Ascending aorta (tissue), 2 donors: ENCODE data around the gene MAP3K15. TPM values are rescaled to one million over a fixed set of nuclear protein-coding genes. Genes with fewer than 3 reads are reported as not detected.
"Not testable (repeated sequence)": the region's sequence is repeated elsewhere in the genome, so short reads cannot be mapped to it uniquely, and the experiment has no call there.

Experiments used
- DNase-seq, 2 donors: peaks; one replicate each; pipeline ENCODE4 v3.0.0-alpha.2; 2019; ENCODE audit warnings: low spot score in 2 of 2
- H3K27ac ChIP-seq, 2 donors: fragments of 200-600 bp; sonication (generic); one replicate each; pipeline ENCODE4 v1.5.1; 2016 to 2017; ENCODE audit warnings: mild to moderate bottlenecking in 1 of 2
- H3K27me3 ChIP-seq: fragments of 200-600 bp; sonication (generic); one replicate; pipeline ENCODE4 v1.5.1; 2017
- H3K36me3 ChIP-seq, 2 donors: fragments of 200-600 bp; sonication (generic); one replicate each; pipeline ENCODE4 v1.5.1; 2016
- H3K4me1 ChIP-seq, 2 donors: fragments of 200-600 bp; sonication (generic); one replicate each; pipeline ENCODE4 v1.5.1; 2016 to 2017; ENCODE audit warnings: mild to moderate bottlenecking in 1 of 2
- H3K4me3 ChIP-seq, 2 donors: fragments of 200-600 bp; sonication (generic); one replicate each; pipeline ENCODE4 v1.5.1; 2016 to 2017; ENCODE audit warnings: mild to moderate bottlenecking in 1 of 2
- H3K9me3 ChIP-seq, 2 donors: fragments of 200-600 bp; sonication (generic); one replicate each; pipeline ENCODE4 v1.5.1; 2016
- intact Hi-C: fragments of 100-400 bp; cut with DNase I; formaldehyde crosslinking; loops from one replicate; pipeline ENCODE4 v1.15.1; 2023
- total RNA-seq: library from RNA; depleted of rRNA; stranded (reverse); fragments of >200 nt; gene quantifications from one replicate; pipeline ENCODE4 v1.1.0, GENCODE V29; 2016
- TF ChIP-seq, protein P1 (sequence below), 3 experiments: fragments of 200-600 bp in 2 of 3; fragments of 450-650 bp in 1 of 3; sonication (generic) in 2 of 3; IDR thresholded peaks; one replicate each; pipeline ENCODE4 v1.5.1; 2016 to 2019; ENCODE audit warnings: antibody characterized with exemption in 3 of 3, mild to moderate bottlenecking in 1 of 3, moderate library complexity in 1 of 3

Gene MAP3K15
- total RNA-seq, 1 donor from 2014 or later, result 0.21 TPM

DNA sequence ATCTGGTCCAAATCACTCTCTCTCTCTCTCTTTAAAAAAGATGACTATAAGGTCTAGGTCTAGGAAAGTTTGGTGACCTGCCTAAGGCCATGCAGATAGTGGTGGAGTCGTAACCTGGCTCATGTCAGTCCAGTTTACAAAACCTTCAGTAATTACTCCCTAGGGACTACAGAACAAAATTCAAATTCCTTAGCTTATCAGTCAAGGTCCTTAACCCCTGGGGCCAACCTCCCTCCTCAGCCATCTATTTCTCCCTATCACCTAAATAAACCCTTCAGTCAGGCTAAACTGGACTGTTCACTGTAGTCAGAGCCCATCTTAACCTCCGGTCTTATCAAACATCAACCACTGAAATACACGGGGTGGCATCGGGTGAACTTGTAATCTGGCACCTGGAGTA is 68.9 kb downstream of the MAP3K15 start:
- intact Hi-C loops, result no loop called here
- Histone ChIP-seq H3K27me3 (no peaks in the 10 kb centered on the region), H3K4me1 (no peaks in the 10 kb centered on the region), H3K4me3 (no peak overlapping the region), H3K27ac (no peak overlapping the region), H3K36me3 (no peaks in the 10 kb centered on the region), H3K9me3 (no peaks in the 10 kb centered on the region)
- no peak for DNase-seq
- TF ChIP-seq, protein P1, sequence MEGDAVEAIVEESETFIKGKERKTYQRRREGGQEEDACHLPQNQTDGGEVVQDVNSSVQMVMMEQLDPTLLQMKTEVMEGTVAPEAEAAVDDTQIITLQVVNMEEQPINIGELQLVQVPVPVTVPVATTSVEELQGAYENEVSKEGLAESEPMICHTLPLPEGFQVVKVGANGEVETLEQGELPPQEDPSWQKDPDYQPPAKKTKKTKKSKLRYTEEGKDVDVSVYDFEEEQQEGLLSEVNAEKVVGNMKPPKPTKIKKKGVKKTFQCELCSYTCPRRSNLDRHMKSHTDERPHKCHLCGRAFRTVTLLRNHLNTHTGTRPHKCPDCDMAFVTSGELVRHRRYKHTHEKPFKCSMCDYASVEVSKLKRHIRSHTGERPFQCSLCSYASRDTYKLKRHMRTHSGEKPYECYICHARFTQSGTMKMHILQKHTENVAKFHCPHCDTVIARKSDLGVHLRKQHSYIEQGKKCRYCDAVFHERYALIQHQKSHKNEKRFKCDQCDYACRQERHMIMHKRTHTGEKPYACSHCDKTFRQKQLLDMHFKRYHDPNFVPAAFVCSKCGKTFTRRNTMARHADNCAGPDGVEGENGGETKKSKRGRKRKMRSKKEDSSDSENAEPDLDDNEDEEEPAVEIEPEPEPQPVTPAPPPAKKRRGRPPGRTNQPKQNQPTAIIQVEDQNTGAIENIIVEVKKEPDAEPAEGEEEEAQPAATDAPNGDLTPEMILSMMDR (IDR thresholded peaks at IDR 0.05), result no peak

DNA sequence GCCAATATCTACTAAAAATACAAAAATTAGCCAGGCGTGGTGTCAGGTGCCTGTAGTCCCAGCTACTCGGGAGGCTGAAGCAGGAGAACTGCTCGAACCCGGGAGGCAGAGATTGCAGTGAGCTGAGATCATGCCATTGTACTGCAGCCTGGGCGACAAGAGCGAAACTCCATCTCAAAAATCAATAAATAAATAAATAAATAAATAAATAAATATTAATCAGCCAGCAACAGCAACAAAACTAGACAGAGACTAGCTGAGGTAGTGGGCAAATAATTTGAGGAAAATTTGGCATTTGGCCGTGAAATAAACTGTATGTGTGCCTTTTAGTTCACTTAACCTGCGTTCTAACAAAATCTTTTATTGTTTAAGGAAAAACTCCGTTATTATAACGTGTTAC is 69.5 kb downstream of the MAP3K15 start:
- not testable (repeated sequence) for H3K4me3 ChIP-seq

DNA sequence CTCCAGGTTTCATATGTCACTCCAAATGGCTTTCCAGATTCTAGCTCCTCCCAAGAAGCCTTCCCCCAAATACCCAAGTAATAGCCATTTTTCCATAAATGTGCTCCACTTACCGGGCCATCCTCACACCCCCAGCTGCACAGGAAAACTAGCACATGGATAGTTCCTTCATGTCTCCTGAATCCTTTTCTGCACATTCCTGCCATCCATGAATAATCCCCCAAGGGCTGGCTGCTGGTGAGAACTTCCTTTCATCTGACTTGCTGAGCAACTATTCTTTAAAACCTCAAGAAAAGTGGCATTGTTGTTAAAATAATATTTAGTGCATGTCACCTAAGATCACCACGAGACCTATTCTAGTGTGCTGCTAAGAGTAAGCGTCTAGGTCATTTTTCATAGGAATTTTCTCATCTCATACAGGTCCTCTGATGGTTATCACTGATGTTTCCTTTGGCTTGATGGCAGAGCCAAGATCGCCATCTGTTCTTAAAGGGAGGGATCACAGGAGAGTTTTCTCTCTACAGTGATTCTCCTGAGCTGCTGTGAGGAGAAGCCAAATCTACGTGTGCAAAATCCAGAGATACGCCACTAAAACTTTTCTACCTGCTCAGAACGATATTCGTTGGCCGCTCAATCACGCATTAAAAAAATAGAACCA is 71.3 kb downstream of the MAP3K15 start:
- TF ChIP-seq, protein P1 (IDR thresholded peaks at IDR 0.05), result no peak
- Histone ChIP-seq H3K9me3 (no peaks in the 10 kb centered on the region), H3K4me3 (no peak overlapping the region), H3K27ac (no peak overlapping the region), H3K4me1 (no peaks in the 10 kb centered on the region), H3K36me3 (no peaks in the 10 kb centered on the region), H3K27me3 (no peaks in the 10 kb centered on the region)
- intact Hi-C loops, result no loop called here
- no peak for DNase-seq

More for the DNA sequence above, 69.5 kb downstream of the MAP3K15 start:
- intact Hi-C loops, H3K27me3 ChIP-seq, H3K36me3 ChIP-seq, H3K9me3 ChIP-seq, H3K4me1 ChIP-seq, DNase-seq, H3K27ac ChIP-seq: not testable (repeated sequence)

DNA sequence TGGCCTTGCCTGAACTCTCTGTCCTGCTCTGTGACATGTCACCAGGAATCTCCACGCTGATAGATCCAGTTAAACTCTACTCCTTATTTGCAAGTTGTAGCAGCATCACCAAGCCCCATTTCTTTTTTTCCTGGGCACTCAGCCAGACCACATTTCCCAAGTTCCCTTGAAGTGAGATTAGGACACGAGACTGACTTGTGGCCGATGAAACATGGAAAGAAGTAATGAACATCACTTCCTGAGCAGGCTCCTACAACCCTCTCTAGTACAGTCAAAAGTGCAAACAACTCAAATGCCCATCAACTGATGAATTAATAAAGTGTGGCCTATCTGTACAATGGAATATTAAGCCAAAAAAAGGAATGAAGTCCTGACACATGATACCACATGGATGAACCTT is 74.6 kb downstream of the MAP3K15 start:
- H3K27ac ChIP-seq, result no peak overlapping the region
- no peak for DNase-seq
- H3K4me1 ChIP-seq, result no peaks in the 10 kb centered on the region
- no peaks in the 10 kb centered on the region for H3K27me3 ChIP-seq
- no peak overlapping the region for H3K4me3 ChIP-seq
- intact Hi-C loops, result no loop called here
- TF ChIP-seq, protein P1 (IDR thresholded peaks at IDR 0.05), result no peak
- no peaks in the 10 kb centered on the region for H3K36me3 ChIP-seq
- no peaks in the 10 kb centered on the region for H3K9me3 ChIP-seq

DNA sequence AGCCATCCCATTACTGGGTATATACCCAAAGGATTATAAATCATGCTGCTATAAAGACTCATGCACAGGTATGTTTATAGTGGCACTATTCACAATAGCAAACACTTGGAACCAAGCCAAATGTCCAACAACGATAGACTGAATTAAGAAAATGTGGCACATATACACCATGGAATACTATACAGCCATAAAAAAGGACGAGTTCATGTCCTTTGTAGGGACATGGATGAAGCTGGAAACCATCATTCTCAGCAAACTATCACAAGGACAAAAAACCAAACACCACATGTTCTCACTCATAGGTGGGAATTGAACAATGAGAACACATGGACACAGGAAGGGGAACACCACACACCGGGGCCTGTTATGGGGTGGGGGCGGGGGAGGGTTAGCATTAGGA is 92.6 kb downstream of the MAP3K15 start:
- H3K27ac ChIP-seq, H3K4me3 ChIP-seq, DNase-seq, H3K4me1 ChIP-seq, H3K27me3 ChIP-seq, H3K9me3 ChIP-seq, intact Hi-C loops, H3K36me3 ChIP-seq: not testable (repeated sequence)

DNA sequence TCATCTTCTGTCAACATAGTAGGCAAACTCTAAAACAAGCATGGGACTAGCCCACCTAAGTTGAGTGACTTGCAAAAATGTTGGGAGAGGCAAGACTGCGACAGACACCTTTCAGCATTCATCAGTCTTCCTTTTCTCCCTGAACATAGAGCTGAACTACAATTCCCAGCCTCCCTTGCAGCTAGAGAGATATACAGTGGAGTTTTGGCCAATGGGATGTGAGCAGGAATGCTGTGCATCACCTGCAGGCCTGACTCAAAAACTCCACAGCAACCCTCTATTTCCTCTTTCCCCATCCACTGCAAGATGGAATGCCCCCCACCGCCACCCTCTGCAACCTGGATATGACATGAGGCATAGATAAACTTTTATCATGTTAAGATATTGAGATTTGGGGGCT is 105.0 kb downstream of the MAP3K15 start:
- H3K27me3 ChIP-seq, result no peaks in the 10 kb centered on the region
- TF ChIP-seq, protein P1 (IDR thresholded peaks at IDR 0.05), result no peak
- no peak for DNase-seq
- no peaks in the 10 kb centered on the region for H3K9me3 ChIP-seq
- no peaks in the 10 kb centered on the region for H3K4me1 ChIP-seq
- intact Hi-C loops, result no loop called here
- H3K4me3 ChIP-seq, result no peak overlapping the region
- H3K27ac ChIP-seq, result no peak overlapping the region
- H3K36me3 ChIP-seq, result no peaks in the 10 kb centered on the region

DNA sequence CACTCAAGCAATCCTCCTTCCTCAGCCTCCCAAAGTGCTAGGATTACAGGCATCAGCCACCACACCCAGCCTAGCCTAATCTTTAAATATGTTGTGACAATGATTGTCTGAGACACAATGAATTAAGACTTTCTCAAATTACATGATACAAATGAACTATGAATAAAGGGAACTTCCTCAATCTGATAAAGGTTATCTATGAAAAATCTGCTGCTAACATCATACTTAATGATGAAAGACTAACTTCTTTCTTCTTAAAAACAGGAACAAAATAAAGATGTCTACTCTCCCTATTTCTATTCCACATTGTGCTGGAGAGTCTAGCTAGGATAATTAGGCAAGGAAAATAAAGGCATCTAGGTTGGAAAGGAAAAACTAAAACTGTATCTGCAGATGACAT is 111.6 kb downstream of the MAP3K15 start:
- no peaks in the 10 kb centered on the region for H3K36me3 ChIP-seq
- intact Hi-C loops, result no loop called here
- H3K27me3 ChIP-seq, result no peaks in the 10 kb centered on the region
- H3K27ac ChIP-seq, result no peak overlapping the region
- no peak for DNase-seq
- H3K4me3 ChIP-seq, result no peak overlapping the region
- no peaks in the 10 kb centered on the region for H3K9me3 ChIP-seq
- TF ChIP-seq, protein P1 (IDR thresholded peaks at IDR 0.05), result no peak
- no peaks in the 10 kb centered on the region for H3K4me1 ChIP-seq
